ENCODE measurements around the gene DLGAP4. TPM values are rescaled to one million over a fixed set of nuclear protein-coding genes. Genes with fewer than 3 reads are reported as not detected.
A peak's percentile ranks its signal among the peaks of the same experiment; 100 is the strongest.

DLGAP4 gene
- total RNA-seq, 1 donor from 2014 or later: 77.3 TPM

- H3K27me3 ChIP-seq: no peaks in the 10 kb centered on the region
Measured at GRCh38 chr20:36493051-36493800, 187.1 kb downstream of the DLGAP4 start.

GRCh38 chr20:36493801-36494114 lies 187.6 kb downstream of the DLGAP4 start:
- H3K27ac ChIP-seq: peak overlapping the region; percentile 70
- H3K27me3 ChIP-seq: no peaks in the 10 kb centered on the region
- intact Hi-C loops (cut with DNase I): no loop called here
- TF ChIP-seq POLR2AphosphoS5 (IDR thresholded peaks at IDR 0.05; ENCODE audit: insufficient read depth in 1 of 2, low read depth in 1 of 2): peak in 1 of 2 donors; percentile 50
- TF ChIP-seq, protein P1, sequence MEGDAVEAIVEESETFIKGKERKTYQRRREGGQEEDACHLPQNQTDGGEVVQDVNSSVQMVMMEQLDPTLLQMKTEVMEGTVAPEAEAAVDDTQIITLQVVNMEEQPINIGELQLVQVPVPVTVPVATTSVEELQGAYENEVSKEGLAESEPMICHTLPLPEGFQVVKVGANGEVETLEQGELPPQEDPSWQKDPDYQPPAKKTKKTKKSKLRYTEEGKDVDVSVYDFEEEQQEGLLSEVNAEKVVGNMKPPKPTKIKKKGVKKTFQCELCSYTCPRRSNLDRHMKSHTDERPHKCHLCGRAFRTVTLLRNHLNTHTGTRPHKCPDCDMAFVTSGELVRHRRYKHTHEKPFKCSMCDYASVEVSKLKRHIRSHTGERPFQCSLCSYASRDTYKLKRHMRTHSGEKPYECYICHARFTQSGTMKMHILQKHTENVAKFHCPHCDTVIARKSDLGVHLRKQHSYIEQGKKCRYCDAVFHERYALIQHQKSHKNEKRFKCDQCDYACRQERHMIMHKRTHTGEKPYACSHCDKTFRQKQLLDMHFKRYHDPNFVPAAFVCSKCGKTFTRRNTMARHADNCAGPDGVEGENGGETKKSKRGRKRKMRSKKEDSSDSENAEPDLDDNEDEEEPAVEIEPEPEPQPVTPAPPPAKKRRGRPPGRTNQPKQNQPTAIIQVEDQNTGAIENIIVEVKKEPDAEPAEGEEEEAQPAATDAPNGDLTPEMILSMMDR (IDR thresholded peaks at IDR 0.05): no peak
- no peak for DNase-seq (ENCODE audit: extremely low spot score in 2 of 2)
- H3K4me1 ChIP-seq: peaks cover 64% of the 10 kb centered on the region
- H3K9me3 ChIP-seq: no peaks in the 10 kb centered on the region
- peaks cover 0 to 23% of the 10 kb centered on the region in 2 donors for H3K36me3 ChIP-seq
- H3K4me3 ChIP-seq: no peak overlapping the region

More at GRCh38 chr20:36493051-36493800, 187.1 kb downstream of the DLGAP4 start:
- no peaks in the 10 kb centered on the region for H3K9me3 ChIP-seq
- H3K4me3 ChIP-seq: no peak overlapping the region
- H3K4me1 ChIP-seq: peaks cover 64% of the 10 kb centered on the region
- intact Hi-C loops (cut with DNase I): no loop called here
- TF ChIP-seq POLR2A (IDR thresholded peaks at IDR 0.05) (no peak), POLR2AphosphoS5 (IDR thresholded peaks at IDR 0.05; ENCODE audit: insufficient read depth in 1 of 2, low read depth in 1 of 2) (no peak)
- TF ChIP-seq, protein P1 (IDR thresholded peaks at IDR 0.05): peak in 1 of 3 experiments; percentile 21
- peaks cover 0 to 17% of the 10 kb centered on the region in 2 donors for H3K36me3 ChIP-seq
- H3K27ac ChIP-seq: peak overlapping the region; percentile 70
- no peak for DNase-seq (ENCODE audit: extremely low spot score in 2 of 2)

DNA sequence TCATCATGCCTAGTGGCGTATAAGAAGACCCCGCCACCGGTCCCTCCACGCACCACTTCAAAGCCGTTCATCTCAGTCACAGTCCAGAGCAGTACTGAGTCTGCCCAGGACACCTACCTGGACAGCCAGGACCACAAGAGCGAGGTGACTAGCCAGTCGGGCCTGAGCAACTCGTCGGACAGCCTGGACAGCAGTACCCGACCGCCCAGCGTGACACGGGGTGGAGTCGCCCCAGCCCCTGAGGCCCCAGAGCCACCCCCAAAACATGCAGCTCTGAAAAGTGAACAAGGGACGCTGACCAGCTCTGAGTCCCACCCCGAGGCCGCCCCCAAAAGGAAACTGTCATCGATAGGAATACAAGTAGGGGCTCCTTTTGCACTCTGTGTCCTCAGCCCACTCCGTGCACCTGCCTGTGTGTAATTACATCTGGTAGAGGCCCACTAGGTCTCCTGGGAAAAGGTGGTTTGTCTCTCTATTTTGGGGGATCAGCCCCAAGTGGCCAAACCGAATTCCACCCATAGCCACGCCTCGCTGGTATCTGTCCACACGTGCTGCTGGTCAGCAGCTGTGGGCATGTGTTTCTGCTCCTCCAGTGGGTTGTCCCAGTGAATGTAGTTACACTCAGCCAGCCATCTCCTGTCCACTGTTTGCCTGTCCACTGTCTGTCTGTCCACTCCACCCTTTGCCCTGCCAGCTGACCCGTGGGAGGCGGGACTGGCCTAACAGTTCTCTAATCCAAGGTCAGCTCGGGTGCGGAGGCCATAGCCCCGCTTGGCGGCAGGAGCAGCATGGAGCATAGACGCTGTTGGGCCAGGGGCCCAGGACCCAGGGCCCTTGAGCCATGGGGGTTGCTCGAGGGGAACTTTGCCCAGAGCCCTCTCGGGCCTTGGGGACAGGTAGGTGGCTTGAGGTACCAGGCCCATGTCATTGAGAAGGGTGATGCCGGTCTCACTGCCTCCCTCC lies 190.8 kb downstream of the DLGAP4 start:
- Histone ChIP-seq H3K27me3 (no peaks in the 10 kb centered on the region), H3K36me3 (peaks cover 0 to 49% of the 10 kb centered on the region in 2 donors), H3K4me3 (no peak overlapping the region), H3K9me3 (no peaks in the 10 kb centered on the region), H3K4me1 (peaks cover 38% of the 10 kb centered on the region), H3K27ac (no peak overlapping the region)
- TF ChIP-seq POLR2A (IDR thresholded peaks at IDR 0.05) (no peak), POLR2AphosphoS5 (IDR thresholded peaks at IDR 0.05; ENCODE audit: insufficient read depth in 1 of 2, low read depth in 1 of 2) (no peak)
- TF ChIP-seq, protein P1 (IDR thresholded peaks at IDR 0.05): no peak
- DNase-seq (ENCODE audit: extremely low spot score in 2 of 2): no peak
- intact Hi-C loops (cut with DNase I): no loop called here

DNA sequence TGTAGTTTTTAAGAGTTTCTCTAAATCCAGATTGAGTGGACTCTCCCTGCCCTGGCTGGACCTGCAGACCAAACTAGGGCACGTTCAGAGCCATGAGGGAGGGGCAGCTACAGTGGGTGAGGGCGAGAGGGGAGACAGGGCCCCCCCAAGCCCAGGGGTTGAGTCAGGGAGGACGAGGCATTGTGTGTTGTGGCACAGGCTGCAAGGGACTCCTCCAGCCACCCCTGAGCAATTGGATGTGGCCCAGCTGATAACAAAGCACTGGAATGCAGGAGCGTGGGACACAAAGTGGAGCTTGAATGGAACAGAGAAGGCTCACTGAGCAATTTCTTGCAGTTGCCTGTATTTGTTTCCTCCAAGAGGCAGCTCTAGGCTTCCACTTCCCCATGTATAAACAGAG lies 191.7 kb downstream of the DLGAP4 start:
- Histone ChIP-seq H3K9me3 (no peaks in the 10 kb centered on the region), H3K4me1 (peaks cover 30% of the 10 kb centered on the region), H3K27ac (no peak overlapping the region), H3K4me3 (no peak overlapping the region), H3K27me3 (no peaks in the 10 kb centered on the region), H3K36me3 (peaks cover 0 to 58% of the 10 kb centered on the region in 2 donors)
- intact Hi-C loops (cut with DNase I): no loop called here
- TF ChIP-seq, protein P1 (IDR thresholded peaks at IDR 0.05): no peak
- no peak for TF ChIP-seq POLR2A (IDR thresholded peaks at IDR 0.05)
- TF ChIP-seq POLR2AphosphoS5 (IDR thresholded peaks at IDR 0.05; ENCODE audit: insufficient read depth in 1 of 2, low read depth in 1 of 2): no peak
- no peak for DNase-seq (ENCODE audit: extremely low spot score in 2 of 2)
